T-helper 1 cell treated with Interleukin-12 subunit alpha and Interleukin-12 subunit beta and Interleukin-4 antibody, amounts not matched to agents 30 μg/mL and 1 μg/mL, for 36 hours (primary cell): Measurements from ENCODE around the gene CNIH3.
A peak's percentile ranks its signal among the peaks of the same experiment; 100 is the strongest.

Source experiments
- H3K27ac Mint-ChIP-seq: one replicate; pipeline ENCODE4 v1.8.0; 2021; ENCODE audit warnings: mild to moderate bottlenecking, mixed read lengths
- H3K27me3 Mint-ChIP-seq: one replicate; pipeline ENCODE4 v1.8.0; 2021; ENCODE audit warnings: low read depth, mixed read lengths
- H3K36me3 Mint-ChIP-seq: one replicate; pipeline ENCODE4 v1.8.0; 2021; ENCODE audit warnings: low read depth, mixed read lengths
- H3K4me1 Mint-ChIP-seq: one replicate; pipeline ENCODE4 v1.8.0; 2021; ENCODE audit warnings: low read depth, mixed read lengths
- H3K4me3 Mint-ChIP-seq: one replicate; pipeline ENCODE4 v1.8.0; 2021; ENCODE audit warnings: mild to moderate bottlenecking, moderate library complexity, mixed read lengths
- H3K9me3 Mint-ChIP-seq: one replicate; pipeline ENCODE4 v1.8.0; 2021; ENCODE audit warnings: mixed read lengths

The CNIH3 gene

DNA sequence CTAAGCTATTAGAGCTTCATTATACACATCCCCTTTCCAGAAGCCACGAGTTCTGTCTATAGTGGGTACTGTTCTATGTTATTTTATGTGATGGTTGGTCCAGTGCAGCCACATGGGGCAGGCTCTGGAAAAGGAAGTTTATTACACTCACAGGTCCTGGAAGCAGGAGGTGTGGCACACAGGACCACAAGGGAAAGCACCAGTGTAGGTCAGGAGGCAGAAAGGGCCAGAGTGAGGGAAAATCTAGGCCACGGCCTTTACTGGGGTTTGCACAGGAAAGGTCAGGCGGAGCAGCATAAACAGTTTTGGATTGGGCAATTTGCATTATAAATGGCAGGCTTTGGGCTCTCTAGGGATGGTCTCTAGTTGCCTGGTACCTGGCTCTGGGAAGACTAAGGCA is 21.8 kb upstream of the CNIH3 start:
- Mint-ChIP-seq H3K36me3 (no peaks in the 10 kb centered on the region), H3K27me3 (peaks cover 16% of the 10 kb centered on the region), H3K27ac (no peak overlapping the region), H3K9me3 (no peaks in the 10 kb centered on the region), H3K4me1 (peaks cover 2% of the 10 kb centered on the region), H3K4me3 (no peak overlapping the region)

- H3K36me3 Mint-ChIP-seq: no peaks in the 10 kb centered on the region
- H3K4me1 Mint-ChIP-seq: peaks cover 2% of the 10 kb centered on the region
- H3K27ac Mint-ChIP-seq: no peak overlapping the region
- no peaks in the 10 kb centered on the region for H3K9me3 Mint-ChIP-seq
- peaks cover 16% of the 10 kb centered on the region for H3K27me3 Mint-ChIP-seq
- H3K4me3 Mint-ChIP-seq: no peak overlapping the region
Measured at GRCh38 chr1:224594851-224595250, 21.3 kb upstream of the CNIH3 start.

GRCh38 chr1:224605482-224606181 is 10.5 kb upstream of the CNIH3 start:
- Mint-ChIP-seq H3K4me3 (no peak overlapping the region), H3K27ac (no peak overlapping the region), H3K36me3 (no peaks in the 10 kb centered on the region), H3K27me3 (peaks cover 55% of the 10 kb centered on the region), H3K9me3 (no peaks in the 10 kb centered on the region), H3K4me1 (no peaks in the 10 kb centered on the region)

GRCh38 chr1:224607188-224608148 is 8.6 kb upstream of the CNIH3 start:
- Mint-ChIP-seq H3K9me3 (no peaks in the 10 kb centered on the region), H3K36me3 (no peaks in the 10 kb centered on the region), H3K27me3 (peaks cover 61% of the 10 kb centered on the region)

DNA sequence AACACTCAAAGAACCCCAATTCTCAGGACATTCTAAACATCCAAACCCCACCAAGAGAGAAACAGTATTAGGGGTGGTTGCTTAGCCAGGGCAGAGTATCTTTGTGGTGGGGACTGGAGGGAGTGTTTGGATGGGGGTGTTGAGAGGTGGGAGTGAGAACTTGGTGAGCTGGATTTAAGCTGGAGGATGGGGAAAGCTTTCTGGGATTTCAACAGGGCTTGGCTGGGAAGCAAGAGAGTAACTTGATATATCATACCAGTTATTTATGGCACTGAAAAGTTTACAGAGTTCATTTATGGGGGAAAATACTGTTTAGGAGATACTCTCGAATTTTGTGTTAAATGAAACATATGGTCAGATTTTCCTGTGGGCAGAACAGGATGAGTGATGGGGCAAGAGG is 6.8 kb upstream of the CNIH3 start:
- Mint-ChIP-seq H3K4me3 (no peak overlapping the region), H3K27me3 (peaks cover 64% of the 10 kb centered on the region), H3K9me3 (no peaks in the 10 kb centered on the region), H3K36me3 (no peaks in the 10 kb centered on the region), H3K4me1 (no peaks in the 10 kb centered on the region), H3K27ac (no peak overlapping the region)

More at GRCh38 chr1:224607188-224608148, 8.6 kb upstream of the CNIH3 start:
- H3K4me1 Mint-ChIP-seq: no peaks in the 10 kb centered on the region
- no peak overlapping the region for H3K4me3 Mint-ChIP-seq
- no peak overlapping the region for H3K27ac Mint-ChIP-seq

- Mint-ChIP-seq H3K4me1 (peaks cover 7% of the 10 kb centered on the region), H3K9me3 (no peaks in the 10 kb centered on the region), H3K4me3 (no peak overlapping the region), H3K36me3 (no peaks in the 10 kb centered on the region), H3K27me3 (peaks cover 76% of the 10 kb centered on the region), H3K27ac (no peak overlapping the region)
Measured at GRCh38 chr1:224612246-224612645, 3.9 kb upstream of the CNIH3 start.

DNA sequence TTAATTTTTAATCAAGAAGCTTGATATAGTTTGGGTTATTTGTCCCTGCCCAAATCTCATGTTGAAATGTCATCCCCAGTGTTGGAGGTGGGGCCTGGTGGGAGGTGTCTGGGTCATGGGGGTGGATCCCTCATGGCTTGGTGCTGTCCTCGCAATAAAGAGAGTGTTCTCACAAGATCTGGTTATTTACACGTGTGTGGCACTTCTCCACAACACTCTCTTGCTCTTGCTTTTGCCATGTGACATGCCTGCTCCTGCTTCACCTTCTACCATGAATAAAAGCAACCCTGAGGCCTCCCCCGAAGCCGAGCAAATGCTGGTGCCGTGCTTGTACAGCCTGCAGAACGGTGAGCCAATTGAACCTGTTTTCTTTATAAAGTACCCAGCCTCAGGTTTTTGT is 2.6 kb upstream of the CNIH3 start:
- no peak overlapping the region for H3K27ac Mint-ChIP-seq
- H3K27me3 Mint-ChIP-seq: peaks cover 82% of the 10 kb centered on the region
- H3K9me3 Mint-ChIP-seq: no peaks in the 10 kb centered on the region
- no peaks in the 10 kb centered on the region for H3K36me3 Mint-ChIP-seq
- peaks cover 16% of the 10 kb centered on the region for H3K4me1 Mint-ChIP-seq
- no peak overlapping the region for H3K4me3 Mint-ChIP-seq

GRCh38 chr1:224616756-224617409 is 766 bp downstream of the CNIH3 start:
- Mint-ChIP-seq H3K27me3 (peaks cover 85% of the 10 kb centered on the region), H3K27ac (no peak overlapping the region), H3K36me3 (peaks cover 6% of the 10 kb centered on the region), H3K4me3 (peak overlapping the region; percentile 67), H3K9me3 (peaks cover 6% of the 10 kb centered on the region), H3K4me1 (peaks cover 20% of the 10 kb centered on the region)

GRCh38 chr1:224617410-224618355 is 1.6 kb downstream of the CNIH3 start:
- Mint-ChIP-seq H3K4me3 (peak overlapping the region; percentile 67), H3K27me3 (peaks cover 83% of the 10 kb centered on the region), H3K27ac (peak overlapping the region; percentile 10), H3K9me3 (peaks cover 12% of the 10 kb centered on the region), H3K36me3 (peaks cover 11% of the 10 kb centered on the region), H3K4me1 (peaks cover 23% of the 10 kb centered on the region)

DNA sequence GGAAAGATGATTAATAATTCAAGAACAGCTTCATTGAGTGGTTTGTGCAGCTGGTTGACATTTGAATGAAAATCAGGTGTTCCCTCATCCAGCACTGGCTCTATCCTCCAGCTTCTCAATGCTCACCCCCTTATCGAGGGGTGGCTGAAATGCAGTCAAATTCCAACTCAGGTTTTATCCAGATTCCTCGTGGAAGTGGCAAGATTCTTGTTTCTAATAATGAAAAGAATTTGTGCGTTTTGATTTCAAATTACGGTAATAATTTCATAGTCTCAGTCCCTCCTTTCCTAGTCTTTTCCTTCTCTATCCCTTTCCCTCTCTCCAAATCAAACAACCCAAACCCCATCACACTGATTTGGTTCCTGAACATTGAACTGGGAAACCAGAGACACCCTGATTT is 3.1 kb downstream of the CNIH3 start:
- Mint-ChIP-seq H3K9me3 (peaks cover 12% of the 10 kb centered on the region), H3K4me3 (no peak overlapping the region), H3K27me3 (peaks cover 73% of the 10 kb centered on the region), H3K27ac (no peak overlapping the region), H3K36me3 (peaks cover 16% of the 10 kb centered on the region), H3K4me1 (peaks cover 38% of the 10 kb centered on the region)

DNA sequence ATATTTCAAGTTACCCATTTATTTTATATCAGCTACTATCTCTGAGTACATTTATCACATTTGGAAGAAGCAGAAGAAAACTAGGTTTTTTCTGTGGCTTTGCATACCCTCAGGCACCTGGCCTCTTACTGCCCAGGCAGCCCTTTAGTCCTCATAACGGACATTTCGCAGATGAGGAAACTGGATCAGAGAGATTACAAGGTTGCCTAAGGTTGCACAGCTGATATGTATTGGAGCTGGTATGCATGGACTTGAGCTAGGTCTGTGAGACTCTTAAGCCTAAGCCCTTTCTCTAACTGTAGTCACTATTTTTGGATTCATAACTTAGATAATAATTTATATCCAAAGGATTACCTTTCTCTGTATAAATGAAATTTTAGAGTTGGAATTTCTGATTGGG is 4.0 kb downstream of the CNIH3 start:
- peaks cover 66% of the 10 kb centered on the region for H3K27me3 Mint-ChIP-seq
- H3K9me3 Mint-ChIP-seq: peaks cover 12% of the 10 kb centered on the region
- peaks cover 45% of the 10 kb centered on the region for H3K4me1 Mint-ChIP-seq

GRCh38 chr1:224621813-224622682 is 5.9 kb downstream of the CNIH3 start:
- peaks cover 63% of the 10 kb centered on the region for H3K27me3 Mint-ChIP-seq
- peaks cover 16% of the 10 kb centered on the region for H3K36me3 Mint-ChIP-seq
- H3K4me3 Mint-ChIP-seq: no peak overlapping the region
- H3K9me3 Mint-ChIP-seq: peaks cover 12% of the 10 kb centered on the region
- peak overlapping the region; percentile 19 for H3K27ac Mint-ChIP-seq
- peaks cover 44% of the 10 kb centered on the region for H3K4me1 Mint-ChIP-seq

More for the DNA sequence above, 4.0 kb downstream of the CNIH3 start:
- no peak overlapping the region for H3K27ac Mint-ChIP-seq
- peaks cover 16% of the 10 kb centered on the region for H3K36me3 Mint-ChIP-seq
- H3K4me3 Mint-ChIP-seq: no peak overlapping the region

- Mint-ChIP-seq H3K4me3 (no peak overlapping the region), H3K4me1 (peaks cover 39% of the 10 kb centered on the region), H3K9me3 (peaks cover 12% of the 10 kb centered on the region)
Measured at GRCh38 chr1:224622831-224623230, 6.7 kb downstream of the CNIH3 start.

More at GRCh38 chr1:224622831-224623230, 6.7 kb downstream of the CNIH3 start:
- peak overlapping the region; percentile 95 for H3K27ac Mint-ChIP-seq
- H3K36me3 Mint-ChIP-seq: peaks cover 16% of the 10 kb centered on the region
- H3K27me3 Mint-ChIP-seq: peaks cover 55% of the 10 kb centered on the region
